ENCODE measurements around the gene NT5C1A.

The NT5C1A gene

GRCh38 chr1:39688706-39689105, 16.8 kb upstream of the NT5C1A start:
- TF ChIP-seq OSR1 (CRISPR knock-in tag; IDR thresholded peaks at IDR 0.05) = no peak
- no peak for TF ChIP-seq TCF4 (CRISPR knock-in tag; IDR thresholded peaks at IDR 0.05; ENCODE audit: borderline replicate concordance)
- no peak for TF ChIP-seq ARNTL (CRISPR knock-in tag; IDR thresholded peaks at IDR 0.05; ENCODE audit: borderline replicate concordance, low read depth)
- TF ChIP-seq ZNF565 (CRISPR knock-in tag; conservative IDR thresholded peaks at IDR 0.05; ENCODE audit: low read depth) = no peak
- TF ChIP-seq CSRNP3 (CRISPR knock-in tag; IDR thresholded peaks at IDR 0.05) = no peak
- TF ChIP-seq ZNF70 (CRISPR knock-in tag; IDR thresholded peaks at IDR 0.05) = no peak
- no peak for TF ChIP-seq CREB5 (CRISPR knock-in tag; IDR thresholded peaks at IDR 0.05; ENCODE audit: low read depth)
- no peak for TF ChIP-seq BACH2 (CRISPR knock-in tag; IDR thresholded peaks at IDR 0.05; ENCODE audit: borderline replicate concordance)
- ATAC-seq = no peak

DNA sequence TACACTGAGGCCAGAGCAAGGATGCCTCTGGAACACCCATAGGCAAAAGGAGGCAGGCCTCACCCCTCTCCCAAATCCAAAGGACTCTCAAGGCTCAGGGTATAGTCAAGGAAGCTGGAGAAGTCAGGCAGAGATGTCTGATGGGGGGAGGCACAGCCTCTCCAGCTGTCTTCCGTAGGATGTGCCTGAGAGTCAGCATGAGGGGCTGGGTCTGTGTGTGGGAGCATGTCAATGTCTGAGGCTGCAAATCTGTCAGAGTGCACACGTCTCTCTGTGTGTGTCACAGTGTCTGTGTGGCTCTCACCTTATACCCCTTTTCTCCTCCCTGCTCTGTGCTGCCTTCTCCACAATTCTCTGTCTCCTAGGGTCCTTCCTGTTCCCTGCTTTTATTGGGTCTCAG, 15.3 kb upstream of the NT5C1A start:
- no peak for ATAC-seq
- TF ChIP-seq POU6F1 (CRISPR knock-in tag; IDR thresholded peaks at IDR 0.05; ENCODE audit: borderline replicate concordance, low read depth) (no peak), ZFP3 (CRISPR knock-in tag; IDR thresholded peaks at IDR 0.05) (no peak), TOX (CRISPR knock-in tag; IDR thresholded peaks at IDR 0.05; ENCODE audit: borderline replicate concordance) (no peak), BACH2 (CRISPR knock-in tag; IDR thresholded peaks at IDR 0.05; ENCODE audit: borderline replicate concordance) (no peak), ISL1 (CRISPR knock-in tag; IDR thresholded peaks at IDR 0.05) (no peak), PPARA (CRISPR knock-in tag; IDR thresholded peaks at IDR 0.05; ENCODE audit: borderline replicate concordance) (no peak), GLIS3 (CRISPR knock-in tag; IDR thresholded peaks at IDR 0.05) (no peak), TCF4 (CRISPR knock-in tag; IDR thresholded peaks at IDR 0.05; ENCODE audit: borderline replicate concordance) (no peak), SNAI2 (CRISPR knock-in tag; IDR thresholded peaks at IDR 0.05) (no peak), CSDC2 (CRISPR knock-in tag; IDR thresholded peaks at IDR 0.05) (no peak), RARB (CRISPR knock-in tag; IDR thresholded peaks at IDR 0.05) (no peak), CREB5 (CRISPR knock-in tag; IDR thresholded peaks at IDR 0.05; ENCODE audit: low read depth) (no peak), ESRRG (CRISPR knock-in tag; IDR thresholded peaks at IDR 0.05) (no peak)
- TF ChIP-seq, protein P1, sequence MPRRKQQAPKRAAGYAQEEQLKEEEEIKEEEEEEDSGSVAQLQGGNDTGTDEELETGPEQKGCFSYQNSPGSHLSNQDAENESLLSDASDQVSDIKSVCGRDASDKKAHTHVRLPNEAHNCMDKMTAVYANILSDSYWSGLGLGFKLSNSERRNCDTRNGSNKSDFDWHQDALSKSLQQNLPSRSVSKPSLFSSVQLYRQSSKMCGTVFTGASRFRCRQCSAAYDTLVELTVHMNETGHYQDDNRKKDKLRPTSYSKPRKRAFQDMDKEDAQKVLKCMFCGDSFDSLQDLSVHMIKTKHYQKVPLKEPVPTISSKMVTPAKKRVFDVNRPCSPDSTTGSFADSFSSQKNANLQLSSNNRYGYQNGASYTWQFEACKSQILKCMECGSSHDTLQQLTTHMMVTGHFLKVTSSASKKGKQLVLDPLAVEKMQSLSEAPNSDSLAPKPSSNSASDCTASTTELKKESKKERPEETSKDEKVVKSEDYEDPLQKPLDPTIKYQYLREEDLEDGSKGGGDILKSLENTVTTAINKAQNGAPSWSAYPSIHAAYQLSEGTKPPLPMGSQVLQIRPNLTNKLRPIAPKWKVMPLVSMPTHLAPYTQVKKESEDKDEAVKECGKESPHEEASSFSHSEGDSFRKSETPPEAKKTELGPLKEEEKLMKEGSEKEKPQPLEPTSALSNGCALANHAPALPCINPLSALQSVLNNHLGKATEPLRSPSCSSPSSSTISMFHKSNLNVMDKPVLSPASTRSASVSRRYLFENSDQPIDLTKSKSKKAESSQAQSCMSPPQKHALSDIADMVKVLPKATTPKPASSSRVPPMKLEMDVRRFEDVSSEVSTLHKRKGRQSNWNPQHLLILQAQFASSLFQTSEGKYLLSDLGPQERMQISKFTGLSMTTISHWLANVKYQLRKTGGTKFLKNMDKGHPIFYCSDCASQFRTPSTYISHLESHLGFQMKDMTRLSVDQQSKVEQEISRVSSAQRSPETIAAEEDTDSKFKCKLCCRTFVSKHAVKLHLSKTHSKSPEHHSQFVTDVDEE (CRISPR knock-in tag; IDR thresholded peaks at IDR 0.05) = no peak
- TF ChIP-seq, protein P2, sequence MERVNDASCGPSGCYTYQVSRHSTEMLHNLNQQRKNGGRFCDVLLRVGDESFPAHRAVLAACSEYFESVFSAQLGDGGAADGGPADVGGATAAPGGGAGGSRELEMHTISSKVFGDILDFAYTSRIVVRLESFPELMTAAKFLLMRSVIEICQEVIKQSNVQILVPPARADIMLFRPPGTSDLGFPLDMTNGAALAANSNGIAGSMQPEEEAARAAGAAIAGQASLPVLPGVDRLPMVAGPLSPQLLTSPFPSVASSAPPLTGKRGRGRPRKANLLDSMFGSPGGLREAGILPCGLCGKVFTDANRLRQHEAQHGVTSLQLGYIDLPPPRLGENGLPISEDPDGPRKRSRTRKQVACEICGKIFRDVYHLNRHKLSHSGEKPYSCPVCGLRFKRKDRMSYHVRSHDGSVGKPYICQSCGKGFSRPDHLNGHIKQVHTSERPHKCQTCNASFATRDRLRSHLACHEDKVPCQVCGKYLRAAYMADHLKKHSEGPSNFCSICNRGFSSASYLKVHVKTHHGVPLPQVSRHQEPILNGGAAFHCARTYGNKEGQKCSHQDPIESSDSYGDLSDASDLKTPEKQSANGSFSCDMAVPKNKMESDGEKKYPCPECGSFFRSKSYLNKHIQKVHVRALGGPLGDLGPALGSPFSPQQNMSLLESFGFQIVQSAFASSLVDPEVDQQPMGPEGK (CRISPR knock-in tag; IDR thresholded peaks at IDR 0.05; ENCODE audit: borderline replicate concordance) = no peak

DNA sequence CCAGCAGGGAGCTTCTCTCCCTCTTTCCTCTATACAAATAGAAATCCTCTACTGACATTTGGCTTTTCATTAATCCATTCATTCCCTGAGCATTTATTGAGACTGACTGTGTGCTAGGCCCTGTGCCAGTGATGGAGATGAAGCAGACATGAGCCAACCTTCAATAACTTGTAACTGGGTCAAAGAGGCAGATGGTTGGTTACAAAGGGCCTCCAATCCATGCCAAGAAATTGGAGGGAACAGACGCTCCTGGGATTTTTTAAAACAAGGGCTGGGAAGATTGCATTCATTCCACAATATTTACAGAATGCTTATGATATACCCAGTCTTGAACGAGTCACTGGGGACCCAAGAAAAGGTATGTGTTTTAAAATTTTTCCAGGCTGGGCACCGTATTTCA, 13.2 kb upstream of the NT5C1A start:
- no peak for ATAC-seq
- TF ChIP-seq BACH2 (CRISPR knock-in tag; IDR thresholded peaks at IDR 0.05; ENCODE audit: borderline replicate concordance) (no peak), TOX (CRISPR knock-in tag; IDR thresholded peaks at IDR 0.05; ENCODE audit: borderline replicate concordance) (no peak), ZC3H10 (CRISPR knock-in tag; IDR thresholded peaks at IDR 0.05) (no peak), CREB5 (CRISPR knock-in tag; IDR thresholded peaks at IDR 0.05; ENCODE audit: low read depth) (no peak), RARB (CRISPR knock-in tag; IDR thresholded peaks at IDR 0.05) (no peak), ISL1 (CRISPR knock-in tag; IDR thresholded peaks at IDR 0.05) (no peak), ZNF70 (CRISPR knock-in tag; IDR thresholded peaks at IDR 0.05) (no peak), PPARA (CRISPR knock-in tag; IDR thresholded peaks at IDR 0.05; ENCODE audit: borderline replicate concordance) (no peak), SNAI2 (CRISPR knock-in tag; IDR thresholded peaks at IDR 0.05) (no peak), TCF4 (CRISPR knock-in tag; IDR thresholded peaks at IDR 0.05; ENCODE audit: borderline replicate concordance) (no peak), OSR1 (CRISPR knock-in tag; IDR thresholded peaks at IDR 0.05) (no peak)
- TF ChIP-seq, protein P1 (CRISPR knock-in tag; IDR thresholded peaks at IDR 0.05) = no peak
